GM19328 (cell line): ENCODE results near the gene YARS2.

Experiments used
- ATAC-seq: cut with Tn5 transposase; IDR thresholded peaks from one replicate; pipeline ENCODE4 v1.9.1; 2021; ENCODE audit warnings: mild to moderate bottlenecking, moderate library complexity; ENCODE audit not compliant: unreplicated experiment

YARS2 gene

DNA sequence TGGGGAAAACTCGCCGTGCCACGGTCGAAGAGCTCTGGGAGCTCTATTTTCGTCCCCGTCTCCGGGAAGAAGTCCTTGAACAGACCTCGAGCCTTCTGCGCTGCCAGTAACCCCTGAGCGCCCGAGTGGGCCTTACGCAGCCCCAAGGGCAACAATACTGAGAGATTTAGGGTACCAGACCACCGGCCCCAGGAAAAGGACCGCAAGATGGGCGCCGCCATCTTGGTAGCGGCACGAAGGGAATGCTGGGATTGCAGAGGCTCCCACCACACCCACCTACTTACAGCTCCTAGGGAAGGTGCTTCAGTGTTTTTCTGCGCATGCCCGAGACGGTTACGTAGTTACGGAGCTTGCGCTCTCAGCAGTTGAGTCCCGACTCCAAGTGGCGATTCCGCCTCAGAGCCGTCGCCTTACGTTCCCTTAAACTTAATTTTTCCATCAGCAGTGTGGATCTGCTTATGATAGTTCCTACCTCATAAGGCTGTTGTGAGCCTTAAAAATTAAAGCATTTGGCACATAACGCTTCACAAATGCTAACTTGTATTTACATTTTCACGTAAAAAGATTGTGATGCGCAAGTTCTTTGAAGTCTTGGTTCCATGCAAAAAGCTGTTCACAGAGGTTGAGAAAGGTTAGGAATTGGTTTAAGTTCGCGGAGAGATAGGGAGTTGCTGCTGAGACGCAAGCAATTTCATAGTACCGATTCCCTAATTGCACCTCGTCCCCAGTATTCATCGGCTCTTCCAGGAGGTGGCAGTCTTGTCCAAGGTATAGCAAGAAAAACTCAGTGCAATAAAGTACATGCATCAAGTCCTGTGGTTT is at the start of gene YARS2:
TSS of gene YARS2 (minus strand) at position 244 of the 822 bp plus-strand sequence. CDS start at position 221, 23 bp downstream.
- ATAC-seq = peak; percentile 80

- ATAC-seq = no peak
These were observed 48.6 kb upstream of the YARS2 start for GRCh38 chr12:32804301-32804700.

- ATAC-seq = no peak
These were observed 45.7 kb upstream of the YARS2 start for GRCh38 chr12:32801269-32801980.

- ATAC-seq = no peak
These were observed 38.6 kb upstream of the YARS2 start for GRCh38 chr12:32794281-32794680.

DNA sequence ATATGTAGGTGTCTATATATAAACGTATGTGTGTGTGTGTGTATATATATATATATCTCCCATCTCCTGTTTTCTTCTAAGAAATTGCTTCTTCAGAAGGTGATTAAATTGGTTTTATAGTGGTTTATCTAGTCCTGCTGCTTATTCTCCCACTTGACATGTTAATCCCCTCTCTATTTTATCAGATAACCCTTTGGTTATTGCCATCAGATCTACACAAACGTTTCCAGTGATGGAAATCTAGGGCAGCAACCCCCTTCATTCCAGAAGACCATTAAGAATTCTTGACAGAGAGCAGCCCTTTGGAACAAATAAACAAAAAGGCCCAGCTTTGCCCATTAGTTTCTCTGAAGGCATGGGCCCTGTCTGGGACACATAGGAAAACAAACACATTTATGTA is 34.2 kb upstream of the YARS2 start:
- no peak for ATAC-seq

GRCh38 chr12:32789446-32789845 is 33.7 kb upstream of the YARS2 start:
- ATAC-seq = no peak

DNA sequence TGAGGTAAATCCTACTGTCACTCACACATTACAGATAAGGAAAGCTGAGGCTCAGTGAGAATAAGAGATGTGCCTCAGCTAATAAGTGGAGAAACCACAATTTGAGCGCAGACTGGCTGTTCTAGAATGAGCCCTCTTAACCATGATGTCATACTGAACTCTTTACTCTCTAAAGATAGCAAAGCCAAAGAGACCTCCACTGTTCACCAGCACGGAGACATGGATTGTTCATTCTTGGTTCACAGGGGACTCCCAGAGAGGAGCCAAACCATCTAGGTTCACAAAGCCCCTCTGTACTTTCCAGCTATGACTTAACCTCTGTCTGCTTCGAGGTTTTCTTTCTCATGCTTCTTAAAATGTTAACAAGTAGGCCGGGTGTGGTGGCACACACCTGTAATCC is 32.7 kb upstream of the YARS2 start:
- no peak for ATAC-seq

GRCh38 chr12:32785557-32785956 is 29.9 kb upstream of the YARS2 start:
- no peak for ATAC-seq

DNA sequence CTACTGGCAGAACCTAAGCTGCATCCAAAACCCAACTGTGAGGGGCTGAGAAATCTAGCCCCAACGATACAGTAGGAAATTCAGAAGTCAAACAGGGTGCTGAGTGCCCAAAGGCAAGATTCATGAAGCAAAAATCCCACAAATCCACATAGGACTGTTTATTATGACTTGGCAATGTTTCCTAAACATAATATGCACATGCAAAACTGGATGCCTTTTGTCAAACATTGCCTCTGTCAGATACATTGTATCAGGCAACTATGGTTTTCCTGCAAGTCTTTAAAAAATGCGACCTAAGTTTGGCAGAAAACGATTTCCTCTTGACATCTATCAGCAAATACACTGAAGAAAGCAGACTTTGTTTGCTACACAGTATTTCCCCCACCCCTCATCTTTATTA is 27.3 kb upstream of the YARS2 start:
- no peak for ATAC-seq

- no peak for ATAC-seq
These were observed 24.4 kb upstream of the YARS2 start for GRCh38 chr12:32780071-32780470.

DNA sequence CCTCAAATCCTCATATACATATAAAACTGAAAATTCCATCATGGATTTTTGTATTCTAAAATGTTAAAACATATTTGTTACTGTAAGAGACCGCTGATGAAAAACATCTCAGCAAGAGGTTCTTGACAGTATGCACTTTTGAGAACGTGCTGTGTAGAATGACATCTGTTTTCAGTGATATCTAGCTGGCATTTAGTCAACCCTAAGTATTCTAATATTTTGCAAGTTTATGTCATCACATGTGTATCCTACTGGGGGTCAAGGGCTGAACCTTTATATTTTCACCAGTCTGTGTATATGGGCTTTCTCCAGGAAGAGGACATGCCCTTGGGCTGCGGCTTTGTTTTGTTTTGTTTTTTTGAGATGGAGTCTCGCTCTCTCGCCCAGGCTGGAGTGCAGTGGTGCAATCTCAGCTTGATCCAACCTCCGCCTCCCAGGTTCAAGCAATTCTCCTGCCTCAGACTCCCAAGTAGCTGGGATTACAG is 22.0 kb upstream of the YARS2 start:
- ATAC-seq = no peak

GRCh38 chr12:32777159-32777558 is 21.5 kb upstream of the YARS2 start:
- ATAC-seq = no peak

DNA sequence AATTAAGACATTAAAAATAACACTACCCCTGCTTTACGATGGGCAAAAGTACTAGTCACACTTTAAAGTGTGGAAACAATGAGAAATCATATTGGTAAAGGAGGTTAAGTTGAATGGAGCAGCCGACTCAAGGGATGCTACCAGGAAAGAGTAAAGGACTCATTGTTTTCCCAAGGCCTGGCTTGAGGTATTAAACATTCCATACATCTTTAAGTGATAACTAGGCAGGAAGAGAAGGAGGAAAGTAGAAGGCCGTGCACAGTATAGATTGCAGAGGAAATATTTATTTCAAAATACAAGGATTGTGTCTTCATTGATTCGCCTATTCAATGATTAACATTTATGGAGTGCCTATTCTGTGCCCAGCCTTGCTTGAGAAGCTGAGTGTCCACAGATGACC is 20.6 kb upstream of the YARS2 start:
- ATAC-seq = no peak

- ATAC-seq = no peak
These were observed 18.0 kb upstream of the YARS2 start for GRCh38 chr12:32773691-32774090.

DNA sequence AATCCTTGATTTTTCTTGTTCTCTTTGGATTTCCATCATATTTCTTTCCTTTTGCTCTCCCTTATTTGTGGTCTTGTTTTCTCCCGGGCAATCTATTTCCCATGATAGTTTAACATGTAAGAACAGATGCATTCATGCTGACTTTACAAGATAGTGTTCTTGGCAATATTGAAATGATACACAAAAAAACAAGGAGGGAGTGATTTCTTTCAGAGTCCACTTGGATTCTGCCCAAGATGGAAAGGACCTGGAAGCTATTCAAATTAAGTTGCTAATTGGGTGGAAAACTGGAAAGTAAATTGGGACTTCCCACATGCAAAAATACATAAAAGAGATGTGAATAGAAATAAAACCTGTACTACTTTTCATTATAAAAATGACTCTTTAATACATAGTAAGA is 14.4 kb upstream of the YARS2 start:
- no peak for ATAC-seq

DNA sequence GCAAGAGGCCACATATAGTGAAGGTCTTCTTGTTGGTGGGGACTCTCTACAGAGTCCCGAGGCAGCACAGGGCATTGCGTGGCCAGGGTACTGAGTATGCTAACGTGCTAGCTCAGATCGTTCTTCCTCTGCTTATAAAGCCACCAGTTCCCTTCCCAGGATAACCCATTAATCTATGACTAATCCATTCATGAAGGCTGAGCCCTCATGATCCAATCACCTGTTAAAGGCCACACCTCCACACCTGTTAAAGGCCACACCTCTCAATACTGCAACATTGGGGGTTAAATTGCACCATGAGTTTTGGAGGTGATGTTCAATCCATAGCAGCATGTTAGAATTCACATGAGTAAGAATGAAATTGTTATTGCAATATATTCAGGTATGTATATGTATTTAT is 12.8 kb upstream of the YARS2 start:
- no peak for ATAC-seq

- ATAC-seq = no peak
These were observed 10.2 kb upstream of the YARS2 start for GRCh38 chr12:32765906-32766305.

- no peak for ATAC-seq
These were observed 6.0 kb upstream of the YARS2 start for GRCh38 chr12:32761716-32762115.

DNA sequence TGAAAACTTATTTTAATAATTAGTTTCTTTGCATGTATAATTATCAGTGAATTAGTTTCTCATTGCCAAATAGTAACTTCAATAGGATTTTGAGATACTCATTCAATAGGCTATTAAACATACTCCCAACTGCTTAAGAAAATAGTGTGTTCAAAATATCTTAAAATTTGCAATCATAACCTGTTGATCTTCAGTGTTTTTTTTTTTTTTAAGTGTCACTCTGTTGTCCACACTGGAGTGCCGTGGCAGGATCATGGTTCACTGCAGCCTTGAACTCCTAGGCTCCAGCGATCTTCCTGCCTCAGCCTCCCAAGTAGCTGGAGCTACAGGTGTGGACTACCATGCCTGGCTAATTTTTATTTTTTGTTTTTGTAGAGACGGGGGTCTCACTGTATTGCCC is 1.5 kb upstream of the YARS2 start:
- ATAC-seq = no peak

DNA sequence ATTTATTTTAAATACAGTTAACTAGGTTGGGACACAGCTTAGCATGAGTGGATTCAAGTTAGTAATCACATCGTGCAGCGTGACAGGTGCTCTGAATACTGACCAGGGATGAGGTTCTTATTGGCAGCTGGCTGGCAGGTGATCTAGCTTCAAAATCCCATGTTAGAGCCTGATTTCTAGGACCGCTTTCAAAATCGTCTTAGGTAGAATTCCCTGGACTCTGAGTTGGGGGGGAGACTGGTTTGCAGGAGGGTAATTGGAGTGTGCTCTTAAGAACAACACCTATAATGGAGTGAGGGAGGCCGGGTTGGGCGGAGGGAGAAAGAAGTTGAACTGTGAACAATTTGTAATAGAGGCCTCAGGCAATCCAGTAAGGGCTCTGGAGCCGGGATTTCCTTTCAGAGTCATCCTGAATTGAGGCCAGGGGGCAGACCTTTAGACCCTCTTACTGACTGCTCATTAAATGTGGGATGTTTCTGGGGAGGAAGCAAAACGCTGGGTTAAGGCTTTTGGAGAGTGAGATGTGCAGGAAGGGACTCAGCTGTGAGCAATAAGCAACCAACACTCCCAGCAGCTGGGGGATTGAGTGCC is 874 bp upstream of the YARS2 start:
- ATAC-seq = no peak

GRCh38 chr12:32755051-32755653 is 545 bp downstream of the YARS2 start:
- ATAC-seq = peak; percentile 55
